HFF-Myc (cell line): Measurements from ENCODE around the gene LIPG.

Experiments
- DNase-seq: peaks from one replicate; pipeline ENCODE4 v3.0.0-alpha.2; 2011; ENCODE audit warnings: low read depth; ENCODE audit errors: extremely low read depth
- H3K4me3 ChIP-seq: replicated peaks from 2 replicates; pipeline ENCODE4 v1.5.1; 2011; ENCODE audit warnings: low read depth, mild to moderate bottlenecking, control low read depth, low read length
- CTCF ChIP-seq: IDR thresholded peaks from 2 replicates; pipeline ENCODE4 v1.5.1; 2012; ENCODE audit warnings: mild to moderate bottlenecking, low read depth, low read length, control low read depth; ENCODE audit errors: missing control alignments

LIPG gene

GRCh38 chr18:49529596-49529995, 32.3 kb upstream of the LIPG start:
- TF ChIP-seq CTCF = no peak
- no peak overlapping the region for H3K4me3 ChIP-seq
- DNase-seq = no peak

- DNase-seq = no peak
- TF ChIP-seq CTCF = no peak
- no peak overlapping the region for H3K4me3 ChIP-seq
These were observed 30.1 kb upstream of the LIPG start for GRCh38 chr18:49531678-49532153.

- DNase-seq = no peak
These were observed 26.8 kb upstream of the LIPG start for GRCh38 chr18:49534846-49535601.

GRCh38 chr18:49537232-49537896, 24.5 kb upstream of the LIPG start:
- no peak for DNase-seq
- TF ChIP-seq CTCF = no peak
- H3K4me3 ChIP-seq = no peak overlapping the region

More at GRCh38 chr18:49534846-49535601, 26.8 kb upstream of the LIPG start:
- TF ChIP-seq CTCF = no peak
- H3K4me3 ChIP-seq = no peak overlapping the region

GRCh38 chr18:49544362-49544761, 17.5 kb upstream of the LIPG start:
- no peak for DNase-seq

GRCh38 chr18:49546278-49546677, 15.6 kb upstream of the LIPG start:
- H3K4me3 ChIP-seq = no peak overlapping the region
- no peak for DNase-seq
- no peak for TF ChIP-seq CTCF

More at GRCh38 chr18:49544362-49544761, 17.5 kb upstream of the LIPG start:
- no peak overlapping the region for H3K4me3 ChIP-seq
- TF ChIP-seq CTCF = no peak
